Vagina (tissue), 2 donors: Measurements from ENCODE around the gene TGFBRAP1. TPM values are rescaled to one million over a fixed set of nuclear protein-coding genes. Genes with fewer than 3 reads are reported as not detected.
A peak's percentile ranks its signal among the peaks of the same experiment; 100 is the strongest.
"Not testable (repeated sequence)": the region's sequence is repeated elsewhere in the genome, so short reads cannot be mapped to it uniquely, and the experiment has no call there.

Source experiments
- DNase-seq, 2 donors: peaks; one replicate each; pipeline ENCODE4 v3.0.0-alpha.2; 2017; ENCODE audit errors: extremely low spot score in 2 of 2
- H3K27ac ChIP-seq: fragments of 200-600 bp; sonication (generic); one replicate; pipeline ENCODE4 v1.5.1; 2019
- H3K27me3 ChIP-seq: fragments of 200-600 bp; sonication (generic); one replicate; pipeline ENCODE4 v1.5.1; 2019
- H3K36me3 ChIP-seq, 2 donors: fragments of 200-600 bp; sonication (generic); one replicate each; pipeline ENCODE4 v1.5.1; 2017 to 2019
- H3K4me1 ChIP-seq: fragments of 200-600 bp; sonication (generic); one replicate; pipeline ENCODE4 v1.5.1; 2019
- H3K4me3 ChIP-seq, 2 donors: fragments of 200-600 bp; sonication (generic); 1 replicate in 1 of 2; 2 replicates in 1 of 2; pipeline ENCODE4 v1.5.1; 2016 to 2019
- H3K9me3 ChIP-seq: fragments of 200-600 bp; sonication (generic); one replicate; pipeline ENCODE4 v1.5.1; 2019
- CTCF ChIP-seq, 3 experiments: fragments of 450-650 bp in 2 of 3; fragments of 200-600 bp in 1 of 3; sonication (generic) in 1 of 3; IDR thresholded peaks; one replicate each; pipeline ENCODE4 v1.5.1; 2017 to 2019; ENCODE audit warnings: antibody characterized with exemption in 3 of 3, mild to moderate bottlenecking in 2 of 3, moderate library complexity in 2 of 3
- POLR2A ChIP-seq, 2 donors: fragments of 450-650 bp; IDR thresholded peaks; one replicate each; pipeline ENCODE4 v1.6.1; 2017; ENCODE audit warnings: antibody characterized with exemption in 2 of 2, mild to moderate bottlenecking in 2 of 2, moderate library complexity in 2 of 2
- POLR2AphosphoS5 ChIP-seq, 2 donors: sonication (generic); formaldehyde crosslinking; IDR thresholded peaks; one replicate each; pipeline ENCODE4 v1.9.0; 2017; ENCODE audit warnings: antibody characterized with exemption in 2 of 2, mild to moderate bottlenecking in 2 of 2, low read depth in 1 of 2; ENCODE audit not compliant: insufficient read depth in 1 of 2
- intact Hi-C: fragments of 100-400 bp; cut with DNase I; formaldehyde crosslinking; loops from one replicate; pipeline ENCODE4 v1.15.1; 2023
- total RNA-seq: library from RNA; depleted of rRNA; stranded (reverse); fragments of >200 nt; gene quantifications from one replicate; pipeline ENCODE4 v1.2.3, GENCODE V29; 2016

TGFBRAP1 gene
- total RNA-seq, 1 donor from 2014 or later: 20.1 TPM

DNA sequence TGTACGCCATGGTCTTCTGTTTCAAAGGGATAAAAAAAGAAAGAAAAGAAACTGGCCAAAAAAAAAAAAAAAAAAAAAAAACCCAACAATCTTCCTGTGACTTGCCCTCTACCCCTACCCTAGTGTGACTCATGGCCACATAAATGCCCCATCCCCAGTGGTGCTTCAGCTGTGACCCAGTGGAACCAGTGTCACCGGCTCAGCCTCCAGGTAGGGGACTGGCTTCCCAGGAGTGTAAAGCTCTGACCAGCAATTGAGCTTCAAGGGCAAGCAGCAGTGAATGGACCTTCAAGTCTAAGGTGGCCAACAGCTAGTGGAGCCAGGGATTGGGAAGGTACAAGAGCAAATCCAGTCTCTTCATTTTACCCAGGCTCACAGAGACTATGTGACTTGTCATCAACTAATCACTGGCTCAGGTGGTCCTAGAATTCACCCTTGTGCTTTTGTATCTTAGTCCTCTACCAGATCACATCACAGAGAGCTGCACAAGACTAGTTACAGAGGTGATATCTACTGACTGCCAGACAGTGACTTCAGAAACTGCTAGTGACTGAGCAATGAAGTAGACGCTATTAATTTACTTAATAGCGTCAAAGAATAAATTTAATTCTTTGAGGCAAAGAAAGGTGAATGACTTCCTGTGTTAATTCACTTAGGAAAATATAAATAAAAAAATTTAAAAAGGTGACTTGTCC, 1.3 kb upstream of the TGFBRAP1 start:
- peaks cover 30% of the 10 kb centered on the region for H3K4me1 ChIP-seq
- intact Hi-C loops: no loop called here
- no peaks in the 10 kb centered on the region for H3K27me3 ChIP-seq
- no peak for TF ChIP-seq CTCF (IDR thresholded peaks at IDR 0.05)
- no peak for TF ChIP-seq POLR2A (IDR thresholded peaks at IDR 0.05)
- no peak for TF ChIP-seq POLR2AphosphoS5 (IDR thresholded peaks at IDR 0.05; ENCODE audit: insufficient read depth in 1 of 2, low read depth in 1 of 2)
- no peaks in the 10 kb centered on the region for H3K9me3 ChIP-seq
- DNase-seq: no peak
- no peak overlapping the region for H3K27ac ChIP-seq
- no peaks in the 10 kb centered on the region for H3K36me3 ChIP-seq
- H3K4me3 ChIP-seq: no peak overlapping the region

GRCh38 chr2:105329197-105329554, 359 bp downstream of the TGFBRAP1 start:
- intact Hi-C loops: no loop called here
- H3K4me1 ChIP-seq: peaks cover 46% of the 10 kb centered on the region
- no peak for DNase-seq

DNA sequence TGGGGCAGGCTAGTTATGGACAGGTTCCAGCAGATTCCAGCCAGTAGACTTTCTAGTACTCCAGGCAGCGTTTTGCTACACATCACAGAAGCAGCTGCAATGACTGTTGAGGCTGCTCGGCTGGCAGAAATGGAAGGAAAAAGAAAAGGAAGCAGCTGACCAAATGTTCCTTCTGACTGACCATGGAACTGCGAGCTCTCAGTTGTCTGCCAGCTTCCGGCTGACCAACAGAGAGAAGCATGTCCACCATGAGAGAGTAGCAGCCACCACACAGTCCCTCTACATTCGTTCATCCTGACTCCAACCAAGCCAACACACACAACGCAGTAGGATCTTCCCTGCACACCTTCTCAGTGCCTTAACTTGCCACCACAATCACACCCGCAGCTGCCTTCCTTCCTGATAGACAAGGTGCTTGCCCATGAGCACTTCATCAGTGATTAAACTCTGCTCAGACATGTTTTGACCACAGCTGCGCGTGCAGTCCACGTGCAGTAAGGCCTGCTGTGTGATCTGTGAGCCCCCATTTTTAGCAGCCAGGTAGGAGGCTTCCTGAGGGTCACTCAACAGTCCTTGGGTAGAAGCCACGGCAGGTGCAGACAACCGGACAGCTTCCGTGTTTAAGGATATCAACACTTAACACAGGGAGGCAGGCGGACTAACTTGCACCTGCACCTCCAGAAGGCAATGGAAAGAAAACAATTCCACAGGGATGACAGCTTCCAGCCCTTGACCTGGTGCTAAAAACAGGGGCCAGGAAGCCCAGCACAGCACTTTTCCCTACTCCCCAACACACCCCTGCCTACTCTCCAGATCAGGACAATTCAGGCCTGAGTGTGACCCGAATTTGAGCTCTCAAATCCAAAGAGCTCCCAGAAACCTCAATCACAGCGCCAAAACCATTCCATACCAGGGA, 996 bp downstream of the TGFBRAP1 start:
- TF ChIP-seq POLR2A (IDR thresholded peaks at IDR 0.05): no peak
- no peak for TF ChIP-seq CTCF (IDR thresholded peaks at IDR 0.05)
- no peak for TF ChIP-seq POLR2AphosphoS5 (IDR thresholded peaks at IDR 0.05; ENCODE audit: insufficient read depth in 1 of 2, low read depth in 1 of 2)
- no peaks in the 10 kb centered on the region for H3K27me3 ChIP-seq
- no peak for DNase-seq
- H3K4me1 ChIP-seq: peaks cover 47% of the 10 kb centered on the region
- H3K9me3 ChIP-seq: no peaks in the 10 kb centered on the region
- H3K36me3 ChIP-seq: no peaks in the 10 kb centered on the region
- peak overlapping the region; percentile 70 to 82 for H3K4me3 ChIP-seq
- H3K27ac ChIP-seq: peak overlapping the region; percentile 76
- intact Hi-C loops: no loop called here

More at GRCh38 chr2:105329197-105329554, 359 bp downstream of the TGFBRAP1 start:
- Histone ChIP-seq H3K9me3 (no peaks in the 10 kb centered on the region), H3K4me3 (peak overlapping the region; percentile 70 to 82), H3K27ac (peak overlapping the region; percentile 76), H3K36me3 (no peaks in the 10 kb centered on the region), H3K27me3 (no peaks in the 10 kb centered on the region)
- no peak for TF ChIP-seq POLR2AphosphoS5 (IDR thresholded peaks at IDR 0.05; ENCODE audit: insufficient read depth in 1 of 2, low read depth in 1 of 2)
- no peak for TF ChIP-seq POLR2A (IDR thresholded peaks at IDR 0.05)
- TF ChIP-seq CTCF (IDR thresholded peaks at IDR 0.05): no peak

DNA sequence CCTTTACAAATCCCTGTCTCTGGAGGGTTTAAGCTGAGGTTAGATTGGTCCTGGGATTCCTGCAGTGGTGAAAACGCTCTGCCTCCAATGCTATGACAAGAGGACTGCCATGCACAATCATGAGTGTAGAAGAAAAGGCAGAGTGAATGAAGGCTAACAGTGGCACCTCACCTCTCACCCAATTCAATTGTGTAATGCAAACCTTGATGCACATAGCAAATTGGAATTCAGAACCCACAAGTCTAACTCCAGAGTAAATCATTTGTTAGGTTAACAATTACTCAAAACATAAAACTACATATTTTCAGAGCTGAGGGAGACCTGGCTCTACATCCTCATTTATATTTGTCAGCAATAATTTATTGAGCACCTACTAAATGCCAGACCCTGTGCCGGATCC, 1.8 kb downstream of the TGFBRAP1 start:
- Histone ChIP-seq H3K4me3 (no peak overlapping the region), H3K27ac (no peak overlapping the region), H3K4me1 (peaks cover 47% of the 10 kb centered on the region), H3K27me3 (no peaks in the 10 kb centered on the region), H3K36me3 (no peaks in the 10 kb centered on the region), H3K9me3 (no peaks in the 10 kb centered on the region)
- TF ChIP-seq CTCF (IDR thresholded peaks at IDR 0.05) (no peak), POLR2A (IDR thresholded peaks at IDR 0.05) (no peak), POLR2AphosphoS5 (IDR thresholded peaks at IDR 0.05; ENCODE audit: insufficient read depth in 1 of 2, low read depth in 1 of 2) (no peak)
- DNase-seq: no peak
- intact Hi-C loops: no loop called here

GRCh38 chr2:105327271-105327670, 2.3 kb downstream of the TGFBRAP1 start:
- H3K27ac ChIP-seq, H3K36me3 ChIP-seq, H3K4me3 ChIP-seq, DNase-seq, intact Hi-C loops, H3K9me3 ChIP-seq, H3K27me3 ChIP-seq: not testable (repeated sequence)
- H3K4me1 ChIP-seq: peaks cover 47% of the 10 kb centered on the region
